ENCODE measurements around the gene AKAP8L. TPM values are rescaled to one million over a fixed set of nuclear protein-coding genes. Genes with fewer than 3 reads are reported as not detected.
A peak's percentile ranks its signal among the peaks of the same experiment; 100 is the strongest.

The AKAP8L gene
- total and polyA plus RNA-seq, 10 donors = 41.2 to 236 (median 136) TPM

DNA sequence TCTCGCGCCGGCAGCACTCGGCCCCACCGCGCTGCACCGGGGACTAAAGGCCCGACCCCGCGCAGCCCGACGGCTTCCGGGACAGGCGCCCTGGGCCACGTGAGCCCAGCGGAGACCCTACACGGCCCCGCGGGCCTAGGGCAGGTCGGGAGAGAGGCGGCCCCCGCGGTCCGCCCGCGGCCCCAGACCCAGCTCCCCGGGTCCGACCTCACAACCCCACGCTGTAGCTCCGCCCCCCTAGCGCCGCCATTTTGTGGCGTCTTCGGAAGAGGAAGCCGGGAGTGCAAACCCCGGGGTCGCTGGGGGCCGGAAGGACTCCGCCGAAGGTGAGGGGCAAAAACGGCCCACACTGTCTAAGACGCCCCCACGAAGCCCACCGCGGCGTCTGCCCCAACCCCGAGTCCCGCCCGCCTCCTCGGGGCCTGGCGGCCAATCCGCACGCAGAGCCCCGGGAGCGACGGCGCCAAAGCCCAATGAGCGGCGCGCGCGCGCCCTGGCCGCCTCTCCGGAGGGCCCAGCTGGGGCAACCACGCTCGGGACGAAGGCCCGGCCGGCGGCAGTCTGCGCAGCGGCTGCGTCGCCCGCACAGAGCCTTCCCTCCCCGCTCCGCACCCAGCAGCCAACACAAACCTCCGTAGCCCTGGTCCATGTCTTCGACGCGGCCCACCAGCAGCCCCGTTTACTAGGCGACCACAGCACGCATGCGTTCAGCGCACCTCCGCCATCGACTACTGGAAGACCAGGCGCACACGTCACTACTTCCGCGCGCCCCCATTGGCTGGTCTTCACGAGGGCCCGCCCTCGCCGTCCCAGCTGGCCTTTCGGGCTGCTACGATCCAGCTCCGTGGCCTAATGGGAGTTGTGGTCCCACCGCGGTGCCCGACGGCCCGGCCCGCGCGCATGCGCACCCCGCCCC, 39.4 kb downstream of the AKAP8L start, which contains the start of gene AKAP8:
TSS of gene AKAP8 (minus strand) at position 705 of the 916 bp plus-strand sequence. CDS start at position 649, 56 bp downstream.
- peak within 1 kb of the TSS; percentile 87 to 100 (median 98) for H3K4me3 ChIP-seq
- DNase-seq = peak; percentile 99
- peaks cover 0 to 26% (median 0%) of the 10 kb centered on the region in 6 donors for H3K36me3 ChIP-seq
- peak in 2 of 3 donors; percentile 57 to 76 for TF ChIP-seq POLR2A (IDR thresholded peaks at IDR 0.05)
- peak; percentile 98 to 99 (median 99) for TF ChIP-seq POLR2AphosphoS5 (IDR thresholded peaks at IDR 0.05)
- TF ChIP-seq, protein P1, sequence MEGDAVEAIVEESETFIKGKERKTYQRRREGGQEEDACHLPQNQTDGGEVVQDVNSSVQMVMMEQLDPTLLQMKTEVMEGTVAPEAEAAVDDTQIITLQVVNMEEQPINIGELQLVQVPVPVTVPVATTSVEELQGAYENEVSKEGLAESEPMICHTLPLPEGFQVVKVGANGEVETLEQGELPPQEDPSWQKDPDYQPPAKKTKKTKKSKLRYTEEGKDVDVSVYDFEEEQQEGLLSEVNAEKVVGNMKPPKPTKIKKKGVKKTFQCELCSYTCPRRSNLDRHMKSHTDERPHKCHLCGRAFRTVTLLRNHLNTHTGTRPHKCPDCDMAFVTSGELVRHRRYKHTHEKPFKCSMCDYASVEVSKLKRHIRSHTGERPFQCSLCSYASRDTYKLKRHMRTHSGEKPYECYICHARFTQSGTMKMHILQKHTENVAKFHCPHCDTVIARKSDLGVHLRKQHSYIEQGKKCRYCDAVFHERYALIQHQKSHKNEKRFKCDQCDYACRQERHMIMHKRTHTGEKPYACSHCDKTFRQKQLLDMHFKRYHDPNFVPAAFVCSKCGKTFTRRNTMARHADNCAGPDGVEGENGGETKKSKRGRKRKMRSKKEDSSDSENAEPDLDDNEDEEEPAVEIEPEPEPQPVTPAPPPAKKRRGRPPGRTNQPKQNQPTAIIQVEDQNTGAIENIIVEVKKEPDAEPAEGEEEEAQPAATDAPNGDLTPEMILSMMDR (IDR thresholded peaks at IDR 0.05 in 8 of 11, conservative IDR thresholded peaks at IDR 0.05 in 3 of 11) = peak in 1 of 11 experiments; percentile 19
- intact Hi-C loops (cut with DNase I; ENCODE audit: low total_unique reads) = loop anchor here (10.0 kb wide), 1 partner anchor 115 kb away; no protein-coding TSS in a partner anchor
- peak within 1 kb of the TSS; percentile 95 to 99 (median 97) for H3K27ac ChIP-seq
- peaks cover 32 to 57% (median 49%) of the 10 kb centered on the region in 6 donors for H3K4me1 ChIP-seq
- H3K27me3 ChIP-seq (replicated peaks in 1 of 7) = no peaks in the 10 kb centered on the region
- no peaks in the 10 kb centered on the region for H3K9me3 ChIP-seq
- 0 to 1% (median 0%) methylated on average over 31 to 111 of the region's 111 CpGs for WGBS, 5 donors

DNA sequence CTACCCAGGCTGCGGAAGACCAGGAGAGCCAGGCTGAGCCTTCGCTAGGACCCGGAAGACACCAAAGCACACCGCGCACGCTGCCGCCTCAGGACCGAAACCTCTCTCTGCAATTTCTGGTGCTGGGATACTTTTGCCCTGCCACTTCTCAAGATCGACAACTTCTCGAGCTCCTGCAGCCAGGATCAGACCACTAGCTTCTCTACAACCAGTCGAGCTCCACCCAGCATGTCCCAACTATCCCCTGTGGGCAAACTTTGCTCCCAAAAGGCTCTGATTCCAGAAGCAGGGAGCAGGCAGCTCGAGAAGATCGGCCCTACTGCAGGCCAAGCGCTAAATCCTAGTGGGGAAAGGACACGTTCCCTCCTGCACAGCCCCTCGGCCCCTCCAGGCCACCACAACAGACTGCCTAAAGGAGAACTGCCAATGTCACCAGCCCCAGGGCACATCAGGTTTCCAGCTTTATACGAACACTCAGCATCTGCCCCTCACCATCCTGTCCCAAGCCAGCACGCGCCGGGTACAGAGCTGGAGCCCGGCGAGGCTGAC, 40.2 kb downstream of the AKAP8L start:
- peaks cover 38 to 64% (median 57%) of the 10 kb centered on the region in 6 donors for H3K4me1 ChIP-seq

DNA sequence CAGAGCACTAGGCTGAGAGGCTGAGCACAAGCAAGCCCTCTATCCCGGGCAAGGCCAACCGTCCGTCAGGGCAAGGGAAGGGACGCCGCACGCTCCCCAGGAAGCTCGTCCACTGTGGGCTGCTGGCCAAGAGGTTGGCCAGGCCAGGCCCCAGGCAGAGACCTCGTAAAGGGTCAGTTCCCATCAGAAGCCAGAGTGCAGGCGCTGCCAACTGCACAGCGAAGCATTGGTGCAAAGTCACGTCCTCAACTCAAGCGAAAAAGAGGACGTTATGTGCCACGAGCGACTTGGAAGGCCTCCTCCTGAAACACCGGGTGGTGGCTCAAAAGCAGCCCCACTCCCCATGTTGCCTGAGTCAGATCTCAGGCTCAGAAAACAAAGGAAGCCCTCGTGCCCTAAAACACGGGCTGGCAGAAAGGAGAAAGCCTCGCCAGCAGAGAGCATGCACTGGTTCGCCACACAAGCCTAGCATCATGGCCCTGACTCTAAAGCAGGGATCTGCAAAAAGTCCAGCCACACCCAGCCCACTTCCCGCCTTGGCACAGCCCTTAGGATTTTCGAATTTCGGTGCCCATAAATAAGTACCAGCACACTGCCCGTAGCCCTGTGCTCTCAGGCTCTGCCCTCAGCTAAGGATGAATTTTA, 43.9 kb downstream of the AKAP8L start:
- peaks cover 2 to 60% (median 42%) of the 10 kb centered on the region in 6 donors for H3K36me3 ChIP-seq

More for the DNA sequence above, 40.2 kb downstream of the AKAP8L start:
- peak; percentile 90 for DNase-seq
- WGBS, 5 donors = 0 to 1% (median 0%) methylated on average over 16 to 22 of the region's 22 CpGs
- peak overlapping the region; percentile 95 to 99 (median 97) for H3K27ac ChIP-seq
- no peaks in the 10 kb centered on the region for H3K27me3 ChIP-seq (replicated peaks in 1 of 7)
- peaks cover 0 to 34% (median 5%) of the 10 kb centered on the region in 6 donors for H3K36me3 ChIP-seq
- H3K9me3 ChIP-seq = no peaks in the 10 kb centered on the region
- intact Hi-C loops (cut with DNase I; ENCODE audit: low total_unique reads) = loop anchor here (10.0 kb wide), 1 partner anchor 114 kb away; no protein-coding TSS in a partner anchor
- TF ChIP-seq, protein P1 (IDR thresholded peaks at IDR 0.05 in 8 of 11, conservative IDR thresholded peaks at IDR 0.05 in 3 of 11) = no peak
- peak in 1 of 3 donors; percentile 1 for TF ChIP-seq POLR2AphosphoS5 (IDR thresholded peaks at IDR 0.05)
- H3K4me3 ChIP-seq = peak overlapping the region; percentile 87 to 100 (median 98)

DNA sequence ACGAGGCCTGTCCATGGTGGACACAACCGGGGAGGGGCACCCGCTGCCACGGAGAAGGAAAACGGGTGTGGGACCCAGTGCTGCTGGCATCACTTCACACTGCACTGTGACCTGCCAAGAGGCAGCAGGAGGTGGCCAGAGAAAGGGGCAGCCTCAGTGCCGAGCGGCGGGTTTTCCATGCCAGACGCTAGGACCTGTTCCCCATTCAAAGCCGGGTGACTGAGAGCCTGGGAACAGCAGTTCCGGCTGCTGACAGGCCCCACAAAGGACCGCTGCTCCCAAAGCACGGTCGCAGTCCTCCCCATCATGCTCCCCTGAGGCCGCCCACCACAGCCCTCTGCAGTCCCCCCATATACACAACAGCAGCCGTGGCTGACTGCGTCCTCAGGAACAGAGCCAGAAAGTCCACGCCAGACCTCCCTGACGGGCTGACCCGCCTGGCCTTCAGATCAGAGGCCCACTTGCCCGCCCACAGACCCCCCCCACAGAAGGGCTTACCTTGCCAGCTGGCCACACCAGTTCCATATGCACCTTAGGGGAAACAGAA, 44.6 kb downstream of the AKAP8L start:
- no peaks in the 10 kb centered on the region for H3K27me3 ChIP-seq (replicated peaks in 1 of 7)
- H3K36me3 ChIP-seq = peaks cover 3 to 67% (median 49%) of the 10 kb centered on the region in 6 donors
- peak overlapping the region in 1 of 8 donors; percentile 26 for H3K4me3 ChIP-seq
- WGBS, 5 donors = 49 to 88% (median 79%) methylated on average over 15 to 21 of the region's 21 CpGs
- peaks cover 36 to 71% (median 53%) of the 10 kb centered on the region in 6 donors for H3K4me1 ChIP-seq
- peak; percentile 70 for DNase-seq
- intact Hi-C loops (cut with DNase I; ENCODE audit: low total_unique reads) = loop anchor here (10.0 kb wide), 1 partner anchor 109 kb away; no protein-coding TSS in a partner anchor
- H3K27ac ChIP-seq = peak overlapping the region in 6 of 8 donors; percentile 32 to 76 (median 68)
- no peaks in the 10 kb centered on the region for H3K9me3 ChIP-seq
- TF ChIP-seq, protein P1 (IDR thresholded peaks at IDR 0.05 in 8 of 11, conservative IDR thresholded peaks at IDR 0.05 in 3 of 11) = no peak
- TF ChIP-seq POLR2AphosphoS5 (IDR thresholded peaks at IDR 0.05) = peak in 1 of 3 donors; percentile 1

More for the DNA sequence above, 43.9 kb downstream of the AKAP8L start:
- peak overlapping the region in 1 of 8 donors; percentile 26 for H3K4me3 ChIP-seq
- TF ChIP-seq POLR2A (IDR thresholded peaks at IDR 0.05) = no peak
- TF ChIP-seq POLR2AphosphoS5 (IDR thresholded peaks at IDR 0.05) = peak; percentile 84 to 93 (median 86)
- intact Hi-C loops (cut with DNase I; ENCODE audit: low total_unique reads) = loop anchor here (10.0 kb wide), 1 partner anchor 110 kb away; no protein-coding TSS in a partner anchor
- WGBS, 5 donors = 56 to 75% (median 66%) methylated on average over 21 to 24 of the region's 24 CpGs
- H3K27me3 ChIP-seq (replicated peaks in 1 of 7) = no peaks in the 10 kb centered on the region
- peaks cover 36 to 71% (median 53%) of the 10 kb centered on the region in 6 donors for H3K4me1 ChIP-seq
- peak; percentile 85 for DNase-seq
- no peaks in the 10 kb centered on the region for H3K9me3 ChIP-seq
- peak overlapping the region in 7 of 8 donors; percentile 32 to 76 (median 66) for H3K27ac ChIP-seq

Measured in spleen (tissue), 11 donors.